Trophoblast cell (in vitro differentiated cells and primary cell): Measurements from ENCODE around the gene SARNP.

Experiments used
- DNase-seq, 2 donors: peaks; one replicate each; pipeline ENCODE4 v3.0.0-alpha.2; 2016
- H2AFZ ChIP-seq: 2 replicates; pipeline ENCODE4 v1.6.1; 2013; ENCODE audit warnings: low read length, moderate library complexity, mild to moderate bottlenecking; ENCODE audit not compliant: insufficient read depth, poor library complexity
- H2AK5ac ChIP-seq: 2 replicates; pipeline ENCODE4 v1.6.1; 2013; ENCODE audit warnings: mild to moderate bottlenecking, low read length
- H2BK120ac ChIP-seq: 2 replicates; pipeline ENCODE4 v1.6.1; 2013; ENCODE audit warnings: low read length, mild to moderate bottlenecking, moderate library complexity; ENCODE audit not compliant: insufficient read depth, poor library complexity
- H2BK12ac ChIP-seq: 2 replicates; pipeline ENCODE4 v1.6.1; 2013; ENCODE audit warnings: mild to moderate bottlenecking, low read length, moderate library complexity
- H2BK5ac ChIP-seq: 2 replicates; pipeline ENCODE4 v1.6.1; 2013; ENCODE audit warnings: low read length, low read depth, moderate library complexity, mild to moderate bottlenecking; ENCODE audit not compliant: poor library complexity
- H3K14ac ChIP-seq: 2 replicates; pipeline ENCODE4 v1.6.1; 2013; ENCODE audit warnings: mild to moderate bottlenecking, low read length
- H3K18ac ChIP-seq: 2 replicates; pipeline ENCODE4 v1.6.1; 2013; ENCODE audit warnings: mild to moderate bottlenecking, low read length
- H3K23ac ChIP-seq: 2 replicates; pipeline ENCODE4 v1.6.1; 2013; ENCODE audit warnings: low read length
- H3K27ac ChIP-seq: 2 replicates; pipeline ENCODE4 v1.5.1; 2013; ENCODE audit warnings: low read depth, mild to moderate bottlenecking, inconsistent platforms, low read length, moderate library complexity
- H3K27me3 ChIP-seq: 2 replicates; pipeline ENCODE4 v1.6.1; 2013; ENCODE audit warnings: inconsistent platforms, mild to moderate bottlenecking, low read length, moderate library complexity; ENCODE audit not compliant: insufficient read depth
- H3K36me3 ChIP-seq, 2 experiments: 1 replicate in 1 of 2; 2 replicates in 1 of 2; pipeline ENCODE4 v1.6.1; 2013; ENCODE audit warnings: low read length in 2 of 2, mild to moderate bottlenecking in 2 of 2, moderate library complexity in 1 of 2; ENCODE audit not compliant: insufficient read depth in 2 of 2, control insufficient read depth in 1 of 2
- H3K4ac ChIP-seq: 2 replicates; pipeline ENCODE4 v1.6.1; 2013; ENCODE audit warnings: low read depth, mild to moderate bottlenecking, low read length, moderate library complexity
- H3K4me1 ChIP-seq, 2 experiments: 1 replicate in 1 of 2; 2 replicates in 1 of 2; pipeline ENCODE4 v1.6.1; 2013; ENCODE audit warnings: low read length in 2 of 2, mild to moderate bottlenecking in 2 of 2, moderate library complexity in 1 of 2; ENCODE audit not compliant: insufficient read depth in 2 of 2, control insufficient read depth in 1 of 2
- H3K4me2 ChIP-seq: 2 replicates; pipeline ENCODE4 v1.6.1; 2013; ENCODE audit warnings: inconsistent platforms, mild to moderate bottlenecking, low read length, moderate library complexity
- H3K4me3 ChIP-seq: 2 replicates; pipeline ENCODE4 v1.5.1; 2013; ENCODE audit warnings: mild to moderate bottlenecking, low read depth, low read length, inconsistent platforms
- H3K79me1 ChIP-seq: one replicate; pipeline ENCODE4 v1.6.1; 2013; ENCODE audit warnings: low read length
- H3K79me2 ChIP-seq: 2 replicates; pipeline ENCODE4 v1.6.1; 2013; ENCODE audit warnings: low read length, mild to moderate bottlenecking; ENCODE audit not compliant: control insufficient read depth, insufficient read depth, poor library complexity
- H3K9ac ChIP-seq: 2 replicates; pipeline ENCODE4 v1.6.1; 2013; ENCODE audit warnings: mild to moderate bottlenecking, low read length
- H3K9me3 ChIP-seq: 2 replicates; pipeline ENCODE4 v1.6.1; 2013; ENCODE audit warnings: low read depth, mild to moderate bottlenecking, control low read depth, inconsistent platforms, low read length; ENCODE audit not compliant: insufficient read depth
- H4K12ac ChIP-seq: 2 replicates; pipeline ENCODE4 v1.6.1; 2013; ENCODE audit warnings: low read depth, mild to moderate bottlenecking, low read length, moderate library complexity
- H4K8ac ChIP-seq: 2 replicates; pipeline ENCODE4 v1.6.1; 2013; ENCODE audit warnings: low read depth, mild to moderate bottlenecking, low read length, moderate library complexity
- H4K91ac ChIP-seq: one replicate; pipeline ENCODE4 v1.6.1; 2013; ENCODE audit warnings: low read depth, mild to moderate bottlenecking, low read length, moderate library complexity
- WGBS: extraction: QIAGEN DNeasy Blood & Tissue Kit; methylation state at CpG from one replicate; pipeline ENCODE4 v1.1.7; 2013; ENCODE audit warnings: missing lambda C conversion rate; ENCODE audit not compliant: insufficient read length, insufficient coverage; ENCODE audit errors: extremely low coverage; 5-methylcytosine and 5-hydroxymethylcytosine counted together

SARNP gene

DNA sequence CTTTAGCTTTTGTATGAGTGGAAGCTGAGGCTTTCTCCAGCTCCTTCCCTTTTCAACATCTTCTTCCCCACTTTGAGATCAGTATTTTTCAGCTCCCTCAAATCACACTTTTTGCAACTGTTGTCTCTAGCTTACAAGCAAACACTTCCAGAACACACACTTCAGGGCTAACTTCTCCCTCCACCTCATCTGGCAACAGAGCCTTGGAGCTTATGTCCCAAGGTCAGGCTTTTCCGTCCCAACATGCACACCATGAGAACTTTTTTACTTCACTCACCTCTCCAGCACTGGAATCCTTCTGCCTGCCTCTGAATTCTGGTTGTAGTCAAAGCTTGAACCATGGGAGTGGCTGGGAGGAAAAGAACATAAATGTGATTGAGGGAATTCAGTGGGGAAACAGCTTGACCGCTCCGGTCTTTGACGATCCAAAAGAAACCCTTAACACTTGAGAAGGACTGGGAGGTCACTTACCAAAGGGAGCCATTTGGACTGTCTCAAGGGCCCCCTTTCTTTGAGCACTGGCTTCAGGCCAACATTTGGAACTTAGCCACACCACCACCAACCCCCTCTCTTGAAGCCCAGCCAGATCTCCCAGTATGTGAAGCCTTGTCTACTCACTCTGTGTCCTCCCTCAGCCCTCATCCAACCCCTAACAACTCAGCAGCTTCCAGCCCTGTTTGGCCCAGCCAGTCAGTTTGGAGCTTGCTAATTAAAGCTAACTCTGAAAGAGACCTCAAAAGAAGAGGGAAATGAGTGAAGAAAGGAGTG is 105.6 kb downstream of the SARNP start:
- no peak overlapping the region for H2BK12ac ChIP-seq
- H3K27me3 ChIP-seq: peaks cover 15% of the 10 kb centered on the region

GRCh38 chr12:55708695-55709233 is 108.8 kb downstream of the SARNP start:
- Histone ChIP-seq H2AK5ac (no peak overlapping the region), H3K23ac (no peak overlapping the region), H4K8ac (no peak overlapping the region), H4K91ac (no peak overlapping the region), H2BK120ac (no peak overlapping the region), H3K18ac (no peak overlapping the region), H3K27ac (no peak overlapping the region), H3K14ac (no peak overlapping the region), H3K79me2 (no peaks in the 10 kb centered on the region), H3K9ac (no peak overlapping the region), H4K12ac (no peak overlapping the region), H3K36me3 (no peaks in the 10 kb centered on the region), H2BK12ac (no peak overlapping the region), H3K4me3 (no peak overlapping the region), H3K9me3 (no peaks in the 10 kb centered on the region), H3K4ac (no peak overlapping the region), H3K27me3 (peaks cover 19% of the 10 kb centered on the region), H2AFZ (no peak overlapping the region), H2BK5ac (no peak overlapping the region), H3K4me2 (no peak overlapping the region), H3K79me1 (no peaks in the 10 kb centered on the region), H3K4me1 (peaks cover 2 to 8% of the 10 kb centered on the region in 2 experiments)
- no peak for DNase-seq
- no CpG with 5 or more reads among the region's 3 CpGs for WGBS

More for the DNA sequence above, 105.6 kb downstream of the SARNP start:
- H3K9me3 ChIP-seq: no peaks in the 10 kb centered on the region
- H2BK5ac ChIP-seq: no peak overlapping the region
- H3K23ac ChIP-seq: no peak overlapping the region
- H3K4ac ChIP-seq: no peak overlapping the region
- H3K4me1 ChIP-seq: peaks cover 9 to 14% of the 10 kb centered on the region in 2 experiments
- H4K12ac ChIP-seq: no peak overlapping the region
- peaks cover 8% of the 10 kb centered on the region for H3K79me1 ChIP-seq
- H3K18ac ChIP-seq: no peak overlapping the region
- H2AK5ac ChIP-seq: no peak overlapping the region
- no peak overlapping the region for H3K9ac ChIP-seq
- no peaks in the 10 kb centered on the region for H3K36me3 ChIP-seq
- no peak overlapping the region for H4K91ac ChIP-seq
- no peak overlapping the region for H2AFZ ChIP-seq
- no peak overlapping the region for H3K4me2 ChIP-seq
- H3K79me2 ChIP-seq: no peaks in the 10 kb centered on the region
- no peak overlapping the region for H3K27ac ChIP-seq
- H3K14ac ChIP-seq: no peak overlapping the region
- no peak overlapping the region for H2BK120ac ChIP-seq
- no peak for DNase-seq
- H4K8ac ChIP-seq: no peak overlapping the region
- no peak overlapping the region for H3K4me3 ChIP-seq
- WGBS: no CpG with 5 or more reads among the region's 4 CpGs

DNA sequence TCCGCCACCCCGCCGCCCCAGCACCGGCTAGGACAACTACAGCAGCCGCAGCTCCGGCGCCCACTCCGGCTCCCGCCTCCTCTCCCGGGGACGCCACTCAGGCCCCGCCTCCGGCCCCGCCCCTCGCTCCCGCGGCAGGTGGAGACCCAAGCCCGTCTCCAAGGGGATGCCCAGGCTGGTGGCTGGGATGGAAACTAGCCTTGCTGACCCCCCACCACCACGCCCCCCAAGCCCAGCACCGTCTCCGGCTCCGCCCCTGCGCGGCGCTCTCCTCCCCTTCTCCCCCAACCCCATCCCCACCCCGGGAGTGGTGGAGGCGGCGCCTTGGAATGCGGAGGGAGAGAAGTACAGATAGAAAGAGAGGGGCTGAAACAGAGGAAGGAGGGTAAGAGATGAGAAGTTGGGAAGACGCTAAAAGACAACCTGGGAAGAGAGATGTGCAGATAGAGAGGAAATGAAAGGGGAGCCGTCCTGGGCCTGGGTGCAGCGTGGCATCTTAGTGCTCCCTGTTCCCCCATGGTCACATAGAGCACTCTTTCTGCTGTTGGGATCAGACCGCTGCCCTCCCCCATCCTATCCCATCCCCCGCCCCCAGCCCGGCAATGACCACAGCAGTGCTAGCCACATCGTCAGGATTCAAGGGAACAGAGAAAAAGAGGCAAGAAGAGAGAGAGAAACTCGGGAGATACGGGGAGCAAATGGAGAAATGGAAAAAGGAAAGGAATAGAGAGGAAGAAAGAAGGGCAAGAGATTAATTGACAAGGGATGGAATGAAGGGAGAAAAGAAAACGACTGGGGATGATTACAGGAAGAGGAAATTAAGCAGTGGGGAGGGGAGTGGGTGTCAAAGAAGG is 109.5 kb downstream of the SARNP start, which contains the start of gene ITGA7:
Gene ITGA7 (minus strand): TSS at position 64 of the 854 bp plus-strand sequence. CDS start 222 bp downstream, outside the sequence.
- Histone ChIP-seq H4K91ac (no peak within 1 kb of the TSS), H3K79me2 (no peaks in the 10 kb centered on the region), H2BK120ac (no peak within 1 kb of the TSS), H4K12ac (no peak within 1 kb of the TSS), H3K9me3 (no peaks in the 10 kb centered on the region), H2AK5ac (no peak within 1 kb of the TSS), H3K27me3 (peaks cover 19% of the 10 kb centered on the region), H3K36me3 (no peaks in the 10 kb centered on the region), H4K8ac (no peak within 1 kb of the TSS), H3K4me1 (peaks cover 2 to 8% of the 10 kb centered on the region in 2 experiments), H2AFZ (peak within 1 kb of the TSS; percentile 67), H3K9ac (no peak within 1 kb of the TSS), H3K14ac (no peak within 1 kb of the TSS), H2BK12ac (no peak within 1 kb of the TSS), H3K23ac (no peak within 1 kb of the TSS), H3K4ac (no peak within 1 kb of the TSS), H3K27ac (no peak within 1 kb of the TSS), H3K4me3 (peak within 1 kb of the TSS; percentile 50), H3K18ac (no peak within 1 kb of the TSS), H3K4me2 (peak within 1 kb of the TSS; percentile 87), H2BK5ac (no peak within 1 kb of the TSS), H3K79me1 (no peaks in the 10 kb centered on the region)
- peak in 1 of 2 donors; percentile 28 for DNase-seq
- no CpG with 5 or more reads among the region's 39 CpGs for WGBS
